NCI-H1105 treated with DMSO at 0.1 percent for 48 hours (cell line): ENCODE data around the gene GNLY.
"Not testable (repeated sequence)": the region's sequence is repeated elsewhere in the genome, so short reads cannot be mapped to it uniquely, and the experiment has no call there.

Experiments used
- DNase-seq: peaks from one replicate; lab custom pipeline; 2025; lab: John Stamatoyannopoulos, UW

GNLY gene

GRCh38 chr2:85665264-85665937 is 28.8 kb upstream of the GNLY start:
- no peak for DNase-seq

- no peak for DNase-seq
Measured at GRCh38 chr2:85666016-85666415, 28.1 kb upstream of the GNLY start.

- DNase-seq: no peak
Measured at GRCh38 chr2:85666435-85667316, 27.5 kb upstream of the GNLY start.

GRCh38 chr2:85667561-85668008 is 26.6 kb upstream of the GNLY start:
- DNase-seq: no peak

- DNase-seq: peak; percentile 39
Measured at GRCh38 chr2:85668009-85668856, 25.9 kb upstream of the GNLY start, which contains the start of gene SFTPB. SFTPB (minus strand) TSS chr2:85668199; CDS start chr2:85668183, 16 bp downstream.

- no peak for DNase-seq
Measured at GRCh38 chr2:85668857-85669142, 25.4 kb upstream of the GNLY start.

- no peak for DNase-seq
Measured at GRCh38 chr2:85669549-85669948, 24.6 kb upstream of the GNLY start.

GRCh38 chr2:85670416-85670815 is 23.7 kb upstream of the GNLY start:
- DNase-seq: not testable (repeated sequence)

- DNase-seq: no peak
Measured at GRCh38 chr2:85672456-85672855, 21.7 kb upstream of the GNLY start.

GRCh38 chr2:85673716-85674375 is 20.3 kb upstream of the GNLY start:
- no peak for DNase-seq

- DNase-seq: no peak
Measured at GRCh38 chr2:85674417-85674816, 19.7 kb upstream of the GNLY start.

- DNase-seq: no peak
Measured at GRCh38 chr2:85675427-85675826, 18.7 kb upstream of the GNLY start.

GRCh38 chr2:85675866-85676548 is 18.2 kb upstream of the GNLY start:
- DNase-seq: no peak

GRCh38 chr2:85678377-85678776 is 15.8 kb upstream of the GNLY start:
- no peak for DNase-seq

- DNase-seq: peak; percentile 78
Measured at GRCh38 chr2:85678794-85679672, 15.1 kb upstream of the GNLY start.

- no peak for DNase-seq
Measured at GRCh38 chr2:85680707-85681371, 13.3 kb upstream of the GNLY start.

GRCh38 chr2:85681372-85681763 is 12.8 kb upstream of the GNLY start:
- DNase-seq: no peak

GRCh38 chr2:85681776-85682175 is 12.4 kb upstream of the GNLY start:
- no peak for DNase-seq

- DNase-seq: no peak
Measured at GRCh38 chr2:85682378-85682777, 11.8 kb upstream of the GNLY start.

GRCh38 chr2:85684380-85684779 is 9.8 kb upstream of the GNLY start:
- no peak for DNase-seq
